PFSK-1 (cell line): Measurements from ENCODE around the gene NLK.

ENCODE experiments used
- FOXP2 ChIP-seq: optimal IDR thresholded peaks from 2 replicates; pipeline ENCODE3; 2011; ENCODE audit warnings: borderline replicate concordance, control low read depth, inconsistent platforms; ENCODE audit not compliant: insufficient read depth; ENCODE audit errors: extremely low read length, extremely low read depth
- POLR2AphosphoS5 ChIP-seq: IDR thresholded peaks from 2 replicates; pipeline ENCODE4 v1.6.1; 2012; ENCODE audit warnings: low read depth, mild to moderate bottlenecking, control low read depth, low read length, moderate library complexity
- REST ChIP-seq, 2 experiments: IDR thresholded peaks; 2 replicates each; pipeline versions ENCODE4 v1.6.1 to v1.8.0; 2011 to 2012; ENCODE audit warnings: low read depth in 2 of 2, low read length in 2 of 2, control low read depth in 1 of 2, inconsistent platforms in 1 of 2, mild to moderate bottlenecking in 1 of 2, moderate library complexity in 1 of 2; ENCODE audit not compliant: insufficient read depth in 1 of 2
- SIN3A ChIP-seq: IDR thresholded peaks from 2 replicates; pipeline ENCODE4 v1.6.1; 2012; ENCODE audit warnings: mild to moderate bottlenecking, low read length, moderate library complexity, borderline replicate concordance; ENCODE audit not compliant: insufficient read depth
- TAF1 ChIP-seq: IDR thresholded peaks from 2 replicates; pipeline ENCODE4 v1.6.1; 2012; ENCODE audit warnings: low read length, control low read depth, borderline replicate concordance; ENCODE audit not compliant: insufficient read depth

Gene NLK

GRCh38 chr17:28239271-28239624, 196.8 kb downstream of the NLK start:
- TF ChIP-seq POLR2AphosphoS5 = no peak
- TF ChIP-seq FOXP2 = no peak
- no peak for TF ChIP-seq TAF1
- no peak for TF ChIP-seq REST (IDR thresholded peaks at IDR 0.05; ENCODE audit: insufficient read depth in 1 of 2, low read depth in 2 of 2, low read length in 2 of 2)
- no peak for TF ChIP-seq SIN3A

DNA sequence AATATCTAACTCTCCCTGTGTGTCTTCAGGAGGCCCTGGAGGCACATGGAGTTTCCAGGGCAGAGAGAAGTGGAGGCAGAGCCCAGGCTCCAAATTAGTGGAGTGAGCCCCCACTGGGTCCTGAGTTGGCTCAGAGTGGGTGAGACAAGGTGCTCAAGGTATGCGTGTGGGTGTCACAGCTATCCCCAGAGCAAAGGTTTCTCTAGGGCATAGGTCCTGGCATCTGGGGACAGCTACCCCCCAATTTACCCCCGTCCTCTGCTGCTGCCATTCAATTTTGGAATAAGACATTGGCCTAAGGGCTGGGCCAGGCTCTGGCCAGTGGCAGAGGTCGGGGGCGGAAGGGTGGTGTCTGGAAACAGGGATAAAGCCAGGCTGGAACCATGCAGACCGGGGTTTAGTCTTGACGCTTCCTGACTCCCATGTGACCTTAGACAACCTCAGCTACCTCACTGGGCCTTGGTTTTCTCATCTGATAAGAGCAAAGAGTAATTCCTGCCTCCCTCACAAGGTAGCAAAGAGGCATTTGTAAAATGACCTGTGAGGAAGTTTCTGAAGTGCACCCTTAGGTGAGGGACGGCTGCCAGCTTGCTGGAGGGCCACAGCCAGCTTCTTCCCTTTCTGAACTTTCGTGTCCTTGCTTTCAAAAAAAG, 198.3 kb downstream of the NLK start:
- TF ChIP-seq FOXP2 (no peak), SIN3A (no peak), REST (IDR thresholded peaks at IDR 0.05; ENCODE audit: insufficient read depth in 1 of 2, low read depth in 2 of 2, low read length in 2 of 2) (no peak), TAF1 (no peak), POLR2AphosphoS5 (no peak)

- TF ChIP-seq FOXP2 (no peak), TAF1 (no peak), POLR2AphosphoS5 (no peak), SIN3A (no peak)
These were observed 200.3 kb downstream of the NLK start for GRCh38 chr17:28242791-28243190.

- TF ChIP-seq POLR2AphosphoS5 (no peak), FOXP2 (no peak), TAF1 (no peak)
These were observed 202.0 kb downstream of the NLK start for GRCh38 chr17:28244446-28244845.
